IPS-18c (cell line): ENCODE data around the gene CCDC93.

Experiments
- H3K4me3 ChIP-seq: 2 replicates; pipeline ENCODE4 v1.7.0; 2013; ENCODE audit warnings: low read depth, mild to moderate bottlenecking, low read length, moderate library complexity; ENCODE audit not compliant: insufficient read depth
- H3K9me3 ChIP-seq: one replicate; pipeline ENCODE4 v1.6.1; 2013; ENCODE audit warnings: mild to moderate bottlenecking, low read length, moderate library complexity; ENCODE audit not compliant: control insufficient read depth, insufficient read depth

Gene CCDC93

GRCh38 chr2:117977696-117978095, 36.2 kb downstream of the CCDC93 start:
- Histone ChIP-seq H3K9me3 (no peaks in the 10 kb centered on the region), H3K4me3 (no peak overlapping the region)

- no peak overlapping the region for H3K4me3 ChIP-seq
- no peaks in the 10 kb centered on the region for H3K9me3 ChIP-seq
These were observed 37.3 kb downstream of the CCDC93 start for GRCh38 chr2:117976581-117976980.

- Histone ChIP-seq H3K4me3 (no peak overlapping the region), H3K9me3 (no peaks in the 10 kb centered on the region)
These were observed 40.3 kb downstream of the CCDC93 start for GRCh38 chr2:117973498-117974082.

- no peaks in the 10 kb centered on the region for H3K9me3 ChIP-seq
- no peak overlapping the region for H3K4me3 ChIP-seq
These were observed 41.3 kb downstream of the CCDC93 start for GRCh38 chr2:117972476-117973123.

GRCh38 chr2:117968722-117969121, 45.1 kb downstream of the CCDC93 start:
- H3K9me3 ChIP-seq = no peaks in the 10 kb centered on the region
- H3K4me3 ChIP-seq = no peak overlapping the region

GRCh38 chr2:117967977-117968718, 45.7 kb downstream of the CCDC93 start:
- Histone ChIP-seq H3K9me3 (no peaks in the 10 kb centered on the region), H3K4me3 (no peak overlapping the region)

GRCh38 chr2:117963446-117963845, 50.4 kb downstream of the CCDC93 start:
- Histone ChIP-seq H3K9me3 (no peaks in the 10 kb centered on the region), H3K4me3 (no peak overlapping the region)

GRCh38 chr2:117961201-117961600, 52.7 kb downstream of the CCDC93 start:
- no peak overlapping the region for H3K4me3 ChIP-seq
- H3K9me3 ChIP-seq = no peaks in the 10 kb centered on the region

GRCh38 chr2:117960231-117960630, 53.6 kb downstream of the CCDC93 start:
- Histone ChIP-seq H3K4me3 (no peak overlapping the region), H3K9me3 (no peaks in the 10 kb centered on the region)

- Histone ChIP-seq H3K4me3 (no peak overlapping the region), H3K9me3 (no peaks in the 10 kb centered on the region)
These were observed 55.7 kb downstream of the CCDC93 start for GRCh38 chr2:117958186-117958585.

GRCh38 chr2:117957616-117958015, 56.3 kb downstream of the CCDC93 start:
- H3K9me3 ChIP-seq = no peaks in the 10 kb centered on the region
- no peak overlapping the region for H3K4me3 ChIP-seq

GRCh38 chr2:117956036-117956796, 57.7 kb downstream of the CCDC93 start:
- Histone ChIP-seq H3K9me3 (no peaks in the 10 kb centered on the region), H3K4me3 (no peak overlapping the region)

- Histone ChIP-seq H3K9me3 (no peaks in the 10 kb centered on the region), H3K4me3 (no peak overlapping the region)
These were observed 60.6 kb downstream of the CCDC93 start for GRCh38 chr2:117953231-117953630.

GRCh38 chr2:117952701-117953100, 61.2 kb downstream of the CCDC93 start:
- H3K4me3 ChIP-seq = no peak overlapping the region
- no peaks in the 10 kb centered on the region for H3K9me3 ChIP-seq

- H3K4me3 ChIP-seq = no peak overlapping the region
- H3K9me3 ChIP-seq = no peaks in the 10 kb centered on the region
These were observed 61.6 kb downstream of the CCDC93 start for GRCh38 chr2:117952228-117952627.

- no peaks in the 10 kb centered on the region for H3K9me3 ChIP-seq
- no peak overlapping the region for H3K4me3 ChIP-seq
These were observed 64.1 kb downstream of the CCDC93 start for GRCh38 chr2:117949806-117950205.

- Histone ChIP-seq H3K4me3 (no peak overlapping the region), H3K9me3 (no peaks in the 10 kb centered on the region)
These were observed 65.3 kb downstream of the CCDC93 start for GRCh38 chr2:117948615-117949014.

- no peaks in the 10 kb centered on the region for H3K9me3 ChIP-seq
- H3K4me3 ChIP-seq = no peak overlapping the region
These were observed 68.6 kb downstream of the CCDC93 start for GRCh38 chr2:117945296-117945695.
